RWPE1 (cell line): Measurements from ENCODE around the gene COL20A1.

Experiments
- CTCF ChIA-PET: fragments of 350-600 bp; sonication (Branson Sonifier 250); formaldehyde crosslinking; extraction: SDS; loops from one replicate; lab custom pipeline; 2021; lab: Yijun Ruan, JAX
- POLR2A ChIA-PET: fragments of 400-600 bp; formaldehyde crosslinking; extraction: SDS; loops from one replicate; lab custom pipeline; 2020; ENCODE audit warnings: antibody characterized with exemption; ENCODE audit not compliant: low non-redundant PET; lab: Yijun Ruan, JAX
- DNase-seq: peaks from one replicate; pipeline ENCODE4 v3.0.0; 2012; ENCODE audit warnings: low spot score
- H3K27ac ChIP-seq: fragments of 450-650 bp; 2 replicates; pipeline ENCODE4 v1.5.1; 2017
- TF ChIP-seq, protein P1 (sequence below): fragments of 450-650 bp; conservative IDR thresholded peaks from 2 replicates; pipeline ENCODE4 v1.5.1; 2017; ENCODE audit warnings: low read depth, mild to moderate bottlenecking

The COL20A1 gene

DNA sequence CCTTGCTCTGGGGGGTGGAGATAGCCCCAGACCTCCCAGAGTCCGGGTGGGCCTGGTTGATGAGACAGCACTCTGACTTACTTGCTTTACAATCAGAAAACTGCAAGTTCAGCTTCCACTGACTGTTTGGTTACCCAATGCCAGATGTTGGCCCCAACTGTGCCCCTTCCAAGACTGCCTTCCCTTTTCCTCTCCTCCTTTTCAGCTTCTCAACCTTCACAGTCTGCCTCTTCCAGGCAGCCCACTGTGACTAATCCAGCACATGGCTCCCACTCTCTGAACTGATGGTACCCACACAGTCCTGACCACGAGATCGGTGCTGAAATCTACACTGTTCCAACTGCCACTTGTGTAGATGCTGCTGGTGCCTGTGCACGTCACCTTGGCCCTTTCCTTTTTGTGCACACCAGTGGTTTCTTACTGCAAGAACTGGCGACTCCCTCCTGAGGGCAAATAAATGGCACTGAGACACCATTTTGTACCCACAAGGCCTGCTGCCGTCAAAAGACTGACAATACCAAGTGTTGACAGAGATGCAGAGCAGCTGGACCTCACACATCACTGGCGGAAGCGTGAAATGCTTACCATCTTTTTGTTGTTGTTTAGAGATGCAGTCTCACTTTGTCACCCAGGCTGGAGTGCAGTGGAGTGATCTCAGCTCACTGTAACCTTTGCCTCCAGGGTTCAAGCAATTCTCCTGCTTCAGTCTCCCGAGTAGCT lies 22.2 kb upstream of the COL20A1 start:
- TF ChIP-seq, protein P1, sequence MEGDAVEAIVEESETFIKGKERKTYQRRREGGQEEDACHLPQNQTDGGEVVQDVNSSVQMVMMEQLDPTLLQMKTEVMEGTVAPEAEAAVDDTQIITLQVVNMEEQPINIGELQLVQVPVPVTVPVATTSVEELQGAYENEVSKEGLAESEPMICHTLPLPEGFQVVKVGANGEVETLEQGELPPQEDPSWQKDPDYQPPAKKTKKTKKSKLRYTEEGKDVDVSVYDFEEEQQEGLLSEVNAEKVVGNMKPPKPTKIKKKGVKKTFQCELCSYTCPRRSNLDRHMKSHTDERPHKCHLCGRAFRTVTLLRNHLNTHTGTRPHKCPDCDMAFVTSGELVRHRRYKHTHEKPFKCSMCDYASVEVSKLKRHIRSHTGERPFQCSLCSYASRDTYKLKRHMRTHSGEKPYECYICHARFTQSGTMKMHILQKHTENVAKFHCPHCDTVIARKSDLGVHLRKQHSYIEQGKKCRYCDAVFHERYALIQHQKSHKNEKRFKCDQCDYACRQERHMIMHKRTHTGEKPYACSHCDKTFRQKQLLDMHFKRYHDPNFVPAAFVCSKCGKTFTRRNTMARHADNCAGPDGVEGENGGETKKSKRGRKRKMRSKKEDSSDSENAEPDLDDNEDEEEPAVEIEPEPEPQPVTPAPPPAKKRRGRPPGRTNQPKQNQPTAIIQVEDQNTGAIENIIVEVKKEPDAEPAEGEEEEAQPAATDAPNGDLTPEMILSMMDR = no peak
- H3K27ac ChIP-seq = no peak overlapping the region
- POLR2A ChIA-PET = no interaction called here
- DNase-seq = no peak
- CTCF ChIA-PET = interaction anchor here (0.6 to 1.3 kb wide), 5 partner anchors 9 to 47 kb away, joined by 3 to 5 read pairs (median 3); partner anchors contain the start of gene BIRC7

DNA sequence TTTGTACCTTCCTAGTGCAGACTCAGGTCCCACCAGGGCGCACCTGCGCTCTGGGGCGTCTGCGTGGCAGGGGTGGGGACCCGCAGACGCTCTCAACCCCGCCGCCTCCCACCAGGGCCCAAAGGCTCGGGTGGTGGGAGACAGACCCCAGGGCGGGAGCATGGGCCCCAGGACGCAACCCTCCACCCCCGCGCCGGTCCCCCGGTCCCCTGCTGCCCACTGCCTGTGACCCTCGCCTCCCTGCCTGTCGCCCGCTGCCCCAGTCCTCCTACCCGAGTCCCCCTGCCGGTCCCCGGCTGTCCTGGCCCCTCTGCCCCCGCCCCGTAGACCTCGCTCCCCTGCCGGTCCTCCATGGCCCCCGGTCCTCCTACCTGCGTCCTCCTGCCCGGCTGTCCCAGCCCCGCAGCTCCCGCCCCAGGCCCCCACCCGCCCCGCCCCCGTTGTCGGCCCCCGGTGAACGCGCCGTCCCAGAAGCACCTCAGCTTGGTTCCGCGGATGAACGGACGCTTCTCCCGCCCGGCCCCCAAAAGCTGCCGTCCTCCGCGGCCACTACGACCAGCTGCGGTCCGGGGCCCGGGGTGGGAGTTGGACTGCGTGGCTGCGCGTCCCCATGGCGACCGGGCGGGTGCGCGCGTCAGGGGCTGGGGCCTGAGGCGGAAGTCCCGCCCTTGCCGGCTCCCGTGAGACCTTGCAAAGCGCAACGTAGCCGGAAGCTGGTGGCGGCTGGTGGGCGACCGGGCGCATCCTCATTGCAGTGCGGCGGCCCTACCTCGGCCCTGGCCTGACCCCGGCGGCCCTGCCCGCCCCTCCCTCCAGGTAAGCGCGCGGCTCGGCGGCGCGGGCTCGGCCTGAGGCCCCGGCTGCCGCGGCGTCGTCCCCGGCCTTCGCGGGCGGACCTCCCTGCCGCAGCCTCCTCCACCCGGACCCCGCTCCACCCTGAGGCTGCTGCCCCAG lies 20.6 kb upstream of the COL20A1 start, which contains the start of gene ARFGAP1:
TSS of gene ARFGAP1 (plus strand) at position 709 of the 954 bp plus-strand sequence. CDS start 2,768 bp downstream, outside the sequence.
- TF ChIP-seq, protein P1 = no peak
- ChIA-PET POLR2A (interaction anchor here (0.6 to 0.9 kb wide), 2 partner anchors 19 to 49 kb away, joined by 3 to 4 read pairs; no protein-coding TSS in a partner anchor), CTCF (interaction anchor here (0.5 to 2.4 kb wide), 12 partner anchors 21 to 372 kb away, joined by 3 to 13 read pairs (median 3); partner anchors contain the start of gene BIRC7)
- DNase-seq = peak; percentile 96
- peak within 1 kb of the TSS; percentile 63 for H3K27ac ChIP-seq

DNA sequence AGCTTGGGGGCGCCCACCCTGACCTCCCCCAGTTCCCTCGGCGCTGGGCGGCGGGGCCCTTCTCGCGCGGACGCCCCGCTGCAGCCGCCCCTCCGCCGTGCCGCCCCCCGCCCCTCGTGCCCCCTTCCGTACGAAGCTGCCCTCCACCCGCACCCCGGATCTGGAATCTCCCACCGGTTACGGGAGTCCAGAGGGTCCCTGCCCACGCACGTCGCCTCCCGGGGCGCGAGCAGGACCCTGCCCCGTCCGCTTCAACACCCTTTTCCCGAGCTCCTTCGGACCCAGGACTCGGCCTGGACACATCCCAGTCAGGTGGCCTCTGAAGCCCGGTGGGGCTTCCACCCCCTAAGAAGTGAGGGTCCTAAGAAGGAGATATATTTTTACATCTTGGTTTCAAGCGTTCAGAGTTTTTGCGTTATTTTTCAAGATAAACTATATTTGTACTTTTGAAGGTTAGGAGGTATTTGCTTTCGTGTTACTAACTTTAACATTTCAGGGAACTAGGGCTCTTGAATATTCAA lies 19.9 kb upstream of the COL20A1 start:
- ChIA-PET POLR2A (interaction anchor here (0.6 to 0.9 kb wide), 2 partner anchors 20 to 50 kb away, joined by 3 to 4 read pairs; no protein-coding TSS in a partner anchor), CTCF (interaction anchor here (0.5 to 2.4 kb wide), 6 partner anchors 21 to 110 kb away, joined by 3 to 13 read pairs (median 4); no protein-coding TSS in a partner anchor)
- TF ChIP-seq, protein P1 = no peak
- H3K27ac ChIP-seq = peak overlapping the region; percentile 63
- no peak for DNase-seq

GRCh38 chr20:63273635-63274380 lies 19.2 kb upstream of the COL20A1 start:
- ChIA-PET CTCF (interaction anchor here (2.4 kb wide), 1 partner anchor 50 kb away, joined by 13 read pairs; no protein-coding TSS in a partner anchor), POLR2A (no interaction called here)
- H3K27ac ChIP-seq = peak overlapping the region; percentile 63
- TF ChIP-seq, protein P1 = no peak
- DNase-seq = peak; percentile 82

DNA sequence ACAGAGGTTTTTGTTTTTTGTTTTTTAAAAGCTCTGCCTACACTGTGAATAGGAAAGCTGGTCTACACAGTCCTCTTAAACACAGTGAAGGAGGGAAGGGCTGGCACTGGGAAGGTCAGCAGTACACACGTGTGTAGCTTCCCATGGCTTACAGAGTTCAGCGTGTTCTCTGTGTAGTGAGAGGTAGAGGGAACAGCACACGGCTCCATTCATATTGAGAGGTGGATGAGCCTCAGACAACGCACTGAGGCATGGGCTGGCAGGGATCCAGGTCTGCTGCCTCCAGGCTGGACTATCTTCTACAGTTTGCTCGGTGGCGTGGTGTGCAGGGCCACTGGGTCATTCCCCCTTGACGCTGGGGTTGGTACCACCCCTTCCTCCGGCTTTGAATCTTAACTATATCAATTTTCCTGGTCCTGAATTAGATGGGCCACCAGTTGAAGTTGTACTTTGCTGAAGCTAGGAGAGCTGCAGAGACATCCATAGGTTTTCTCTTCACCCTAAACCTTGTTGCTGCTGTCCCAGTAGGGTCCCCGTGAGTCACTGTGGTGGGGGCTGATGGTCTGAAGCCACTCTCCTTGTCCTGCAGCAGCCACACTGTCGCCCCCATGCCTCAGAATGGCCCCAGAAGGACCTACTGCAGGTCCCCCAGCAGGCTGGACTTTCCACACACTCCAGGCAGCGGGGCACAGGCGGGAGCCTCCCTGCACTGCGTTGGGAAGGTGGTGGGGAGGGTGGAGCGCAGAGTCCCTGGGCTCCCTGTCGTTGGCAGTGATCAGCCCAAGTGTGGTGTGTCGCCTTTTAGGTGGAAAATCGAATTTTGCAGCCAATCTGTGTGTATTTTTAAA lies 18.4 kb upstream of the COL20A1 start:
- POLR2A ChIA-PET = no interaction called here
- no peak for DNase-seq
- TF ChIP-seq, protein P1 = no peak
- H3K27ac ChIP-seq = peak overlapping the region; percentile 37
- CTCF ChIA-PET = interaction anchor here (0.7 to 2.4 kb wide), 2 partner anchors 16 to 51 kb away, joined by 4 to 13 read pairs; no protein-coding TSS in a partner anchor
